Measurements from ENCODE around the gene NTM.

NTM gene

GRCh38 chr11:132168344-132168981 is 798.0 kb downstream of the NTM start:
- H3K27ac ChIP-seq = no peak overlapping the region
- TF ChIP-seq ZFX (IDR thresholded peaks at IDR 0.05; ENCODE audit: borderline replicate concordance) = no peak

- no peak overlapping the region for H3K27ac ChIP-seq
- TF ChIP-seq ZFX (IDR thresholded peaks at IDR 0.05; ENCODE audit: borderline replicate concordance) = no peak
- TF ChIP-seq CTCF (IDR thresholded peaks at IDR 0.05) = no peak
These were observed 800.6 kb downstream of the NTM start for GRCh38 chr11:132171031-132171430.

GRCh38 chr11:132174362-132175255 is 804.2 kb downstream of the NTM start:
- H3K27ac ChIP-seq = no peak overlapping the region
- no peak for TF ChIP-seq ZFX (IDR thresholded peaks at IDR 0.05; ENCODE audit: borderline replicate concordance)
- TF ChIP-seq CTCF (IDR thresholded peaks at IDR 0.05) = no peak

- no peak overlapping the region for H3K27ac ChIP-seq
- TF ChIP-seq CTCF (IDR thresholded peaks at IDR 0.05) (no peak), ZFX (IDR thresholded peaks at IDR 0.05; ENCODE audit: borderline replicate concordance) (no peak)
These were observed 806.7 kb downstream of the NTM start for GRCh38 chr11:132177106-132177505.

- no peak for TF ChIP-seq ZFX (IDR thresholded peaks at IDR 0.05; ENCODE audit: borderline replicate concordance)
- no peak for TF ChIP-seq CTCF (IDR thresholded peaks at IDR 0.05)
- H3K27ac ChIP-seq = no peak overlapping the region
These were observed 813.7 kb downstream of the NTM start for GRCh38 chr11:132184079-132184478.

- TF ChIP-seq ZFX (IDR thresholded peaks at IDR 0.05; ENCODE audit: borderline replicate concordance) (no peak), CTCF (IDR thresholded peaks at IDR 0.05) (no peak)
- H3K27ac ChIP-seq = no peak overlapping the region
These were observed 815.5 kb downstream of the NTM start for GRCh38 chr11:132185726-132186592.

GRCh38 chr11:132186699-132187098 is 816.3 kb downstream of the NTM start:
- no peak overlapping the region for H3K27ac ChIP-seq
- peak; percentile 73 for TF ChIP-seq CTCF (IDR thresholded peaks at IDR 0.05)
- no peak for TF ChIP-seq ZFX (IDR thresholded peaks at IDR 0.05; ENCODE audit: borderline replicate concordance)
